Measurements from ENCODE around the gene CLDND1. TPM values are rescaled to one million over a fixed set of nuclear protein-coding genes. Genes with fewer than 3 reads are reported as not detected.

CLDND1 gene
- total and polyA plus RNA-seq, 2 of the 4 experiments (the other 2 are of a cell fraction) = 75.8 to 78.3 TPM

GRCh38 chr3:98551754-98552153, 29.1 kb upstream of the CLDND1 start:
- no peak overlapping the region for H3K18ac ChIP-seq (ENCODE audit: low read depth, low read length)
- H4K8ac ChIP-seq (ENCODE audit: low read depth in 2 of 2, low read length in 2 of 2) = no peak overlapping the region
- no peak overlapping the region for H2BK20ac ChIP-seq (ENCODE audit: low read depth, low read length)
- H4K5ac ChIP-seq (ENCODE audit: low read depth, low read length) = no peak overlapping the region
- no peak overlapping the region for H2BK120ac ChIP-seq (ENCODE audit: low read depth, low read length)
- H4K91ac ChIP-seq (ENCODE audit: insufficient read depth, low read depth, low read length) = no peak overlapping the region
- H3K14ac ChIP-seq (replicated peaks; ENCODE audit: low read depth, low read length) = no peak overlapping the region
- no peak overlapping the region for H2BK15ac ChIP-seq (ENCODE audit: low read depth, low read length)
- ATAC-seq (ENCODE audit: low read depth) (no peak), DNase-seq (no peak)
- H3K79me1 ChIP-seq (ENCODE audit: low read depth in 1 of 2, low read length in 2 of 2) = no peaks in the 10 kb centered on the region
- no peaks in the 10 kb centered on the region for H3K9me3 ChIP-seq (ENCODE audit: control insufficient read depth, insufficient read depth, low read length)
- H3K27me3 ChIP-seq (ENCODE audit: control insufficient read depth, insufficient read depth, low read length) = peaks cover 19% of the 10 kb centered on the region
- no peaks in the 10 kb centered on the region for H3K36me3 ChIP-seq (ENCODE audit: control insufficient read depth, insufficient read depth, low read length)
- no peak overlapping the region for H3K4me3 ChIP-seq (ENCODE audit: insufficient read depth, low read depth, low read length)
- no peak overlapping the region for H2BK5ac ChIP-seq (ENCODE audit: low read depth, low read length, poor library complexity, severe bottlenecking)
- no CpG with 5 or more reads among the region's 3 CpGs for whole genome bisulfite sequencing, 2 experiments (ENCODE audit: extremely low coverage in 2 of 2, insufficient read length in 1 of 2)
- dilution Hi-C loops (cut with HindIII; ENCODE audit: low sequenced_read_pairs, unreplicated experiment) = no loop called here
- ChIA-PET POLR2A (ENCODE audit: unreplicated experiment) (no interaction called here), CTCF (no interaction called here)
- H3K23ac ChIP-seq (ENCODE audit: low read depth, low read length) = no peak overlapping the region
- H3K4ac ChIP-seq (ENCODE audit: low read depth, low read length) = no peak overlapping the region
- H2AK5ac ChIP-seq (ENCODE audit: low read depth, low read length) = no peak overlapping the region
- H3K27ac ChIP-seq (ENCODE audit: insufficient read depth, low read length) = no peak overlapping the region
- no peak overlapping the region for H2AK9ac ChIP-seq (replicated peaks; ENCODE audit: low read depth, low read length, poor library complexity)
- no peak overlapping the region for H3K4me2 ChIP-seq (ENCODE audit: low read depth, low read length)
- no peak overlapping the region for H2AFZ ChIP-seq (replicated peaks; ENCODE audit: low read length, poor library complexity)
- H3K9me1 ChIP-seq (ENCODE audit: insufficient read depth, low read length) = no peaks in the 10 kb centered on the region
- in situ Hi-C loops (cut with MboI; ENCODE audit: low sequenced_read_pairs) = loop anchor here (25.0 kb wide), 1 partner anchor 214 kb away; no protein-coding TSS in a partner anchor
- TF ChIP-seq POLR2A (IDR thresholded peaks at IDR 0.05; ENCODE audit: low read depth, low read length) = no peak
- TF ChIP-seq ELK1 (IDR thresholded peaks at IDR 0.05; ENCODE audit: borderline replicate concordance, low read depth, low read length) = no peak
- TF ChIP-seq USF2 (IDR thresholded peaks at IDR 0.05; ENCODE audit: low read depth, low read length) = no peak
- TF ChIP-seq MAFK (IDR thresholded peaks at IDR 0.05; ENCODE audit: low read depth, low read length) = no peak
- no peak for TF ChIP-seq RFX5 (IDR thresholded peaks at IDR 0.05; ENCODE audit: low read depth, low read length)
- TF ChIP-seq FOS (IDR thresholded peaks at IDR 0.05; ENCODE audit: low read depth, low read length) = no peak
- no peak for TF ChIP-seq RCOR1 (IDR thresholded peaks at IDR 0.05; ENCODE audit: insufficient replicate concordance, low read length)
- TF ChIP-seq RAD21 (IDR thresholded peaks at IDR 0.05; ENCODE audit: low read length) = no peak
- TF ChIP-seq CHD1 (IDR thresholded peaks at IDR 0.05; ENCODE audit: low read depth, low read length) = no peak
- no peak overlapping the region for H3K9ac ChIP-seq (ENCODE audit: low read depth, low read length)
- H3K56ac ChIP-seq (ENCODE audit: extremely low read depth, insufficient read depth, low read length) = no peak overlapping the region
- no peaks in the 10 kb centered on the region for H4K20me1 ChIP-seq (ENCODE audit: insufficient read depth, low read length)
- BruUV-seq (replicated peaks) = no TSS peak
- intact Hi-C loops (cut with micrococcal nuclease) = no loop called here
- no peaks in the 10 kb centered on the region for H3K4me1 ChIP-seq (ENCODE audit: control insufficient read depth, insufficient read depth, low read length)

Measured in IMR-90 (cell line).